PC-9 (cell line): ENCODE results near the gene CPE.

Experiments
- EZH2 ChIP-seq: fragments of 200-600 bp; sonication (generic); IDR thresholded peaks from 2 replicates; pipeline ENCODE4 v1.8.0; 2017; ENCODE audit warnings: antibody characterized with exemption, low read depth
- TF ChIP-seq, protein P1 (sequence below): fragments of 200-600 bp; sonication (generic); conservative IDR thresholded peaks from 2 replicates; pipeline ENCODE4 v1.6.1; 2017; ENCODE audit warnings: mixed run types, antibody characterized with exemption, mild to moderate bottlenecking, moderate library complexity

DNA sequence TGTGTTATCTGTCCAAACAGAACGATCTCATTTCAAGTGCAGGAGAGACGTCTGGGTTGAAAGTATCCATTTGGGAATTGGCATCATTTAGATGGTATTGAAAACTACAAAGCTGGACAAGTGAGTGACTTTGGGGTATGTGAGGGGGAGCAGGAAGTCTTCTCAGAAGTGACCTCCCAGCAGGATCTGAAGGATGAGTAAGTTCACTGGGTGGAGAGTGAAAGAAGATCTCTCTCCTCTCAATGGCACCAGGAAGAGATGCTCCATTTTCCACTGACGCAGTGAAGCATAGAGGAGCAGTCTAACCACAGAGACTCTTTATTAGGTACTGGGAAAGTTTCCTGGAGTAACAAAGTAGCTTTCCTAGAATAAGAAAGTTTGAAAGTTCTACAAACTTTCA lies 161.0 kb downstream of the CPE start:
- TF ChIP-seq, protein P1, sequence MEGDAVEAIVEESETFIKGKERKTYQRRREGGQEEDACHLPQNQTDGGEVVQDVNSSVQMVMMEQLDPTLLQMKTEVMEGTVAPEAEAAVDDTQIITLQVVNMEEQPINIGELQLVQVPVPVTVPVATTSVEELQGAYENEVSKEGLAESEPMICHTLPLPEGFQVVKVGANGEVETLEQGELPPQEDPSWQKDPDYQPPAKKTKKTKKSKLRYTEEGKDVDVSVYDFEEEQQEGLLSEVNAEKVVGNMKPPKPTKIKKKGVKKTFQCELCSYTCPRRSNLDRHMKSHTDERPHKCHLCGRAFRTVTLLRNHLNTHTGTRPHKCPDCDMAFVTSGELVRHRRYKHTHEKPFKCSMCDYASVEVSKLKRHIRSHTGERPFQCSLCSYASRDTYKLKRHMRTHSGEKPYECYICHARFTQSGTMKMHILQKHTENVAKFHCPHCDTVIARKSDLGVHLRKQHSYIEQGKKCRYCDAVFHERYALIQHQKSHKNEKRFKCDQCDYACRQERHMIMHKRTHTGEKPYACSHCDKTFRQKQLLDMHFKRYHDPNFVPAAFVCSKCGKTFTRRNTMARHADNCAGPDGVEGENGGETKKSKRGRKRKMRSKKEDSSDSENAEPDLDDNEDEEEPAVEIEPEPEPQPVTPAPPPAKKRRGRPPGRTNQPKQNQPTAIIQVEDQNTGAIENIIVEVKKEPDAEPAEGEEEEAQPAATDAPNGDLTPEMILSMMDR: no peak
- TF ChIP-seq EZH2: no peak
